Naive thymus-derived CD4-positive, alpha-beta T cell (primary cell): Measurements from ENCODE around the gene HABP4. TPM values are rescaled to one million over a fixed set of nuclear protein-coding genes. Genes with fewer than 3 reads are reported as not detected.

Experiments used
- ATAC-seq: fragments of 150-1000 bp; cut with Tn5 transposase; 2 replicates; pipeline ENCODE4 v1.10.0; 2021; ENCODE audit warnings: mild to moderate bottlenecking, moderate library complexity
- CTCF ChIA-PET: fragments of 350-600 bp; sonication (Branson Sonifier 250); formaldehyde crosslinking; loops from one replicate; lab custom pipeline; 2021; ENCODE audit warnings: antibody characterized with exemption; lab: Charles Lee
- POLR2A ChIA-PET: fragments of 350-600 bp; sonication (Branson Sonifier 250); formaldehyde crosslinking; loops from one replicate; lab custom pipeline; 2021; ENCODE audit warnings: antibody characterized with exemption, inconsistent platforms; lab: Charles Lee
- DNase-seq, 9 donors: peaks; one replicate each; pipeline versions ENCODE4 v3.0.0 to v3.0.0-alpha.2; 2020 to 2022; ENCODE audit warnings: mixed read lengths in 1 of 9
- H3K27ac ChIP-seq: one replicate; pipeline ENCODE4 v1.7.0; 2013; ENCODE audit warnings: mild to moderate bottlenecking, low read depth, low read length, moderate library complexity
- H3K27me3 ChIP-seq, 2 donors: one replicate each; pipeline ENCODE4 v1.7.0; 2013; ENCODE audit warnings: low read length in 2 of 2, mild to moderate bottlenecking in 2 of 2, moderate library complexity in 2 of 2; ENCODE audit not compliant: control insufficient read depth in 2 of 2, insufficient read depth in 2 of 2
- H3K36me3 ChIP-seq, 3 experiments: 1 replicate in 2 of 3; 2 replicates in 1 of 3; pipeline ENCODE4 v1.7.0; 2013; ENCODE audit warnings: low read length in 3 of 3, mild to moderate bottlenecking in 3 of 3, moderate library complexity in 1 of 3; ENCODE audit not compliant: insufficient read depth in 3 of 3, control insufficient read depth in 2 of 3
- H3K4me1 ChIP-seq, 2 donors: one replicate each; pipeline ENCODE4 v1.7.0; 2013; ENCODE audit warnings: low read length in 2 of 2, mild to moderate bottlenecking in 2 of 2, moderate library complexity in 1 of 2; ENCODE audit not compliant: control insufficient read depth in 2 of 2, insufficient read depth in 2 of 2
- H3K4me3 ChIP-seq: 2 replicates; pipeline ENCODE4 v1.7.0; 2013; ENCODE audit warnings: mild to moderate bottlenecking, low read length
- H3K9me3 ChIP-seq, 3 experiments: 1 replicate in 2 of 3; 2 replicates in 1 of 3; pipeline ENCODE4 v1.7.0; 2013; ENCODE audit warnings: low read length in 3 of 3; ENCODE audit not compliant: control insufficient read depth in 2 of 3
- H3K27ac Mint-ChIP-seq, 9 donors: one replicate each; pipeline ENCODE4 v1.8.0; 2020 to 2022; ENCODE audit warnings: mixed read lengths in 9 of 9, mild to moderate bottlenecking in 8 of 9, moderate library complexity in 5 of 9, inconsistent platforms in 2 of 9
- H3K27me3 Mint-ChIP-seq, 5 donors: one replicate each; pipeline ENCODE4 v1.8.0; 2021 to 2022; ENCODE audit warnings: mixed read lengths in 5 of 5, mild to moderate bottlenecking in 1 of 5
- H3K36me3 Mint-ChIP-seq, 5 donors: one replicate each; pipeline ENCODE4 v1.8.0; 2020 to 2022; ENCODE audit warnings: mixed read lengths in 5 of 5, mild to moderate bottlenecking in 3 of 5, inconsistent platforms in 1 of 5
- H3K4me1 Mint-ChIP-seq, 7 donors: one replicate each; pipeline ENCODE4 v1.8.0; 2020 to 2022; ENCODE audit warnings: mixed read lengths in 7 of 7, mild to moderate bottlenecking in 3 of 7, inconsistent platforms in 1 of 7
- H3K4me3 Mint-ChIP-seq, 10 donors: one replicate each; pipeline ENCODE4 v1.8.0; 2020 to 2022; ENCODE audit warnings: mild to moderate bottlenecking in 10 of 10, mixed read lengths in 10 of 10, moderate library complexity in 6 of 10, inconsistent platforms in 2 of 10
- H3K9me3 Mint-ChIP-seq, 11 donors: one replicate each; pipeline ENCODE4 v1.8.0; 2020 to 2022; ENCODE audit warnings: mixed read lengths in 11 of 11, mild to moderate bottlenecking in 4 of 11, inconsistent platforms in 1 of 11, moderate library complexity in 1 of 11
- intact Hi-C, 2 donors: fragments of 100-400 bp; cut with micrococcal nuclease; formaldehyde crosslinking; loops; one replicate each; pipeline ENCODE4 v1.15.1; 2023
- polyA plus RNA-seq, 2 donors: library from polyadenylated mRNA; unstranded; fragments of 300-500 nt; fragmentation: Illumina TruSeq; gene quantifications; one replicate each; pipeline ENCODE4 v1.2.3, GENCODE V29; 2021
- total RNA-seq, 6 experiments: library from RNA in 5 of 6; stranded (reverse) in 5 of 6; gene quantifications; 1 replicate in 5 of 6; 2 replicates in 1 of 6; pipeline ENCODE4 v1.2.3 and lab custom pipeline; 2021 to 2026

Gene HABP4
- total and polyA plus RNA-seq, 7 experiments from 2014 or later, result 6.6 to 40.3 (median 23.9) TPM

DNA sequence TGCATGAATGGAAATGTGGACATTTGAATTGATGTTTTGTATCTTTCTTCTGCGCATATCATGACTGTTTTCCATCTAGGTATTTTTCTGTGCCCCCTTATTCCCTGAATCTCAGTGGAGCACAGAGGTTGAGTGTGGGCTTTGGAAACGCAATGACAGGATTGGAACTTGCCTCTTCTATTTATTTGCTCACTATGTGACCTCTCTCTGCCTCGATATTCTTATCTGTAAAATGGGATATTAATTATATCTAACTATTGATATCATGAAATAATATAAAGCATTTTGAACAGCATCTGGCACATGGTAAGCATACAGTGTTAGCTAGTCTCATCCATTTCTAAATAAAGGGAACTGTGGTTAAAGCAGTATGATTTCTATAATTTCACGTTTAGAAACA, 26.0 kb downstream of the HABP4 start:
- CTCF ChIA-PET, result no interaction called here
- no peak overlapping the region for H3K4me3 Mint-ChIP-seq
- Histone ChIP-seq H3K4me1 (no peaks in the 10 kb centered on the region), H3K4me3 (no peak overlapping the region), H3K27ac (no peak overlapping the region), H3K27me3 (no peaks in the 10 kb centered on the region), H3K36me3 (peaks cover 11 to 38% (median 14%) of the 10 kb centered on the region in 3 experiments), H3K9me3 (no peaks in the 10 kb centered on the region)
- no peak overlapping the region for H3K27ac Mint-ChIP-seq
- H3K9me3 Mint-ChIP-seq, result no peaks in the 10 kb centered on the region
- DNase-seq, result no peak
- H3K36me3 Mint-ChIP-seq, result peaks cover 0 to 24% (median 16%) of the 10 kb centered on the region in 5 donors
- POLR2A ChIA-PET, result no interaction called here
- ATAC-seq, result no peak
- H3K27me3 Mint-ChIP-seq, result no peaks in the 10 kb centered on the region
- peaks cover 0 to 3% (median 0%) of the 10 kb centered on the region in 7 donors for H3K4me1 Mint-ChIP-seq
- intact Hi-C loops, result loop anchor here in 1 of 2 donors (5.0 kb wide), 1 partner anchor 149 kb away; no protein-coding TSS in a partner anchor

DNA sequence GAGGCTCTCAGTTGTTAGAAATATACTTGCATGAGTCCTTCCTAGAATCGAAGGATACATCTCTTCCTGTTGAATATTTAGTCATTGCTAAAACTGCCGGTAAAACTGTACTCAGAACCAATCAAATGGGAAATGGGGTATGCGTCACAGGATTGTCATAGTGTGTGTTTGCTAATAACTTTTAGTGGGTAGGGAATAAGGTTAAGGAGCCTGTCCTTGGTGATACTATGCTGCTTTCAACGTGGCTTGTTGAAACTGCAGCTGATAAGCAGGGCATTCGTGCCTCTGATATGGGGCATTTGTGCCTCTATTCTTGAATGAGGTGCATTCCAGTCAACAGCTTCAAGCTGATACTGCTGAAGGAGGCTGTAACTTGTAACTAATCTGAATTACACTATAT, 26.6 kb downstream of the HABP4 start:
- intact Hi-C loops, result loop anchor here in 1 of 2 donors (5.0 kb wide), 1 partner anchor 149 kb away; no protein-coding TSS in a partner anchor
- peaks cover 0 to 20% (median 12%) of the 10 kb centered on the region in 5 donors for H3K36me3 Mint-ChIP-seq
- Histone ChIP-seq H3K4me1 (no peaks in the 10 kb centered on the region), H3K27me3 (no peaks in the 10 kb centered on the region), H3K27ac (no peak overlapping the region), H3K9me3 (no peaks in the 10 kb centered on the region), H3K36me3 (peaks cover 11 to 33% (median 14%) of the 10 kb centered on the region in 3 experiments), H3K4me3 (no peak overlapping the region)
- ChIA-PET CTCF (no interaction called here), POLR2A (no interaction called here)
- peaks cover 0 to 3% (median 0%) of the 10 kb centered on the region in 7 donors for H3K4me1 Mint-ChIP-seq
- no peaks in the 10 kb centered on the region for H3K27me3 Mint-ChIP-seq
- H3K9me3 Mint-ChIP-seq, result no peaks in the 10 kb centered on the region
- H3K27ac Mint-ChIP-seq, result peak overlapping the region in 1 of 9 donors; percentile 10
- no peak overlapping the region for H3K4me3 Mint-ChIP-seq
- ATAC-seq, result no peak
- no peak for DNase-seq

GRCh38 chr9:96478829-96479371, 28.9 kb downstream of the HABP4 start:
- H3K9me3 ChIP-seq, result no peaks in the 10 kb centered on the region
- H3K9me3 Mint-ChIP-seq, result no peaks in the 10 kb centered on the region
- H3K4me1 Mint-ChIP-seq, result peaks cover 0 to 9% (median 3%) of the 10 kb centered on the region in 7 donors
- ATAC-seq, result no peak
- H3K27me3 ChIP-seq, result no peaks in the 10 kb centered on the region
- H3K4me3 Mint-ChIP-seq, result no peak overlapping the region
- no peaks in the 10 kb centered on the region for H3K4me1 ChIP-seq
- peaks cover 5 to 35% (median 24%) of the 10 kb centered on the region in 5 donors for H3K36me3 Mint-ChIP-seq
- H3K27ac Mint-ChIP-seq, result no peak overlapping the region
- peaks cover 0 to 20% (median 7%) of the 10 kb centered on the region in 3 experiments for H3K36me3 ChIP-seq
- DNase-seq, result no peak
- no peak overlapping the region for H3K27ac ChIP-seq
- CTCF ChIA-PET, result no interaction called here
- POLR2A ChIA-PET, result interaction anchor here (0.6 kb wide), 1 partner anchor 65 kb away, joined by 4 read pairs; no protein-coding TSS in a partner anchor
- no peak overlapping the region for H3K4me3 ChIP-seq
- intact Hi-C loops, result loop anchor here in 1 of 2 donors (5.0 kb wide), 1 partner anchor 152 kb away; no protein-coding TSS in a partner anchor
- no peaks in the 10 kb centered on the region for H3K27me3 Mint-ChIP-seq

DNA sequence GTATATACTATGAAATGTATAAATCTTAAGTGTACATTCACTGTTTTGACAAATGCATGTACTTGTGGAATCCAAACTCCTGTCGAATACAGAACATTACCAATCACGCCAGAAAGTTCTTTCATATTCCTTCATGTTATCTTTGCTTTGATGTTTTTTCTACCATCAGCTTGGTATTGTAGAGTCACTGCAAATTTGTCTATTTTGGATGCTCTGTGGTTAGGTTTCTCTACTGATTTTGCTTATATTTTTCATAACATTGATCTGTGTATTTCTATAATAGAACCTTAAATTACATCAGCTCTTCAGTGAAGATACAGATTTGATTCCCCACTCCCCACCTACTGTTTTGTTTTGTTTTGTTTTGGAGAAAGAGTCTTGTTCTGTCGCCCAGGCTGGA, 30.8 kb downstream of the HABP4 start:
- intact Hi-C loops, result no loop called here
- H3K9me3 ChIP-seq, result no peaks in the 10 kb centered on the region
- ChIA-PET POLR2A (no interaction called here), CTCF (no interaction called here)
- H3K4me1 ChIP-seq, result no peaks in the 10 kb centered on the region
- no peaks in the 10 kb centered on the region for H3K9me3 Mint-ChIP-seq
- H3K36me3 ChIP-seq, result peaks cover 0 to 34% (median 6%) of the 10 kb centered on the region in 3 experiments
- DNase-seq, result no peak
- H3K4me3 Mint-ChIP-seq, result no peak overlapping the region
- no peak overlapping the region for H3K27ac Mint-ChIP-seq
- peaks cover 8 to 44% (median 20%) of the 10 kb centered on the region in 5 donors for H3K36me3 Mint-ChIP-seq
- no peaks in the 10 kb centered on the region for H3K27me3 Mint-ChIP-seq
- no peak overlapping the region for H3K4me3 ChIP-seq
- no peaks in the 10 kb centered on the region for H3K27me3 ChIP-seq
- no peak for ATAC-seq
- H3K4me1 Mint-ChIP-seq, result peaks cover 0 to 9% (median 3%) of the 10 kb centered on the region in 7 donors
- no peak overlapping the region for H3K27ac ChIP-seq

GRCh38 chr9:96482476-96482875, 32.5 kb downstream of the HABP4 start:
- Histone ChIP-seq H3K36me3 (peaks cover 0 to 46% (median 6%) of the 10 kb centered on the region in 3 experiments), H3K9me3 (no peaks in the 10 kb centered on the region), H3K4me3 (no peak overlapping the region), H3K4me1 (no peaks in the 10 kb centered on the region), H3K27ac (no peak overlapping the region), H3K27me3 (no peaks in the 10 kb centered on the region)
- H3K27me3 Mint-ChIP-seq, result no peaks in the 10 kb centered on the region
- CTCF ChIA-PET, result interaction anchor here (0.6 kb wide), 1 partner anchor 1097 kb away, joined by 6 read pairs; no protein-coding TSS in a partner anchor
- POLR2A ChIA-PET, result interaction anchor here (0.6 kb wide), 1 partner anchor 63 kb away, joined by 4 read pairs; no protein-coding TSS in a partner anchor
- no peaks in the 10 kb centered on the region for H3K9me3 Mint-ChIP-seq
- H3K4me1 Mint-ChIP-seq, result peaks cover 0 to 9% (median 0%) of the 10 kb centered on the region in 7 donors
- intact Hi-C loops, result no loop called here
- DNase-seq (no peak), ATAC-seq (no peak)
- H3K4me3 Mint-ChIP-seq, result no peak overlapping the region
- peak overlapping the region in 2 of 9 donors; percentile 22 to 39 for H3K27ac Mint-ChIP-seq
- peaks cover 8 to 45% (median 22%) of the 10 kb centered on the region in 5 donors for H3K36me3 Mint-ChIP-seq

GRCh38 chr9:96483197-96483596, 33.2 kb downstream of the HABP4 start:
- Mint-ChIP-seq H3K27ac (no peak overlapping the region), H3K4me1 (peaks cover 0 to 9% (median 0%) of the 10 kb centered on the region in 7 donors), H3K36me3 (peaks cover 11 to 50% (median 22%) of the 10 kb centered on the region in 5 donors), H3K9me3 (no peaks in the 10 kb centered on the region), H3K27me3 (no peaks in the 10 kb centered on the region), H3K4me3 (no peak overlapping the region)
- intact Hi-C loops, result no loop called here
- Histone ChIP-seq H3K4me1 (no peaks in the 10 kb centered on the region), H3K27me3 (no peaks in the 10 kb centered on the region), H3K36me3 (peaks cover 6 to 51% (median 7%) of the 10 kb centered on the region in 3 experiments), H3K9me3 (no peaks in the 10 kb centered on the region), H3K27ac (no peak overlapping the region), H3K4me3 (no peak overlapping the region)
- CTCF ChIA-PET, result interaction anchor here (0.6 kb wide), 1 partner anchor 1098 kb away, joined by 6 read pairs; no protein-coding TSS in a partner anchor
- POLR2A ChIA-PET, result interaction anchor here (0.8 kb wide), 1 partner anchor 38 kb away, joined by 3 read pairs; no protein-coding TSS in a partner anchor
- ATAC-seq (no peak), DNase-seq (no peak)
